GM18861 (cell line): ENCODE measurements around the gene AQP7.
"Not testable (repeated sequence)": the region's sequence is repeated elsewhere in the genome, so short reads cannot be mapped to it uniquely, and the experiment has no call there.

Experiments used
- ATAC-seq: cut with Tn5 transposase; IDR thresholded peaks from one replicate; pipeline ENCODE4 v1.9.1; 2021; ENCODE audit not compliant: unreplicated experiment

AQP7 gene

GRCh38 chr9:33375841-33376321 is 26.5 kb downstream of the AQP7 start:
- no peak for ATAC-seq

DNA sequence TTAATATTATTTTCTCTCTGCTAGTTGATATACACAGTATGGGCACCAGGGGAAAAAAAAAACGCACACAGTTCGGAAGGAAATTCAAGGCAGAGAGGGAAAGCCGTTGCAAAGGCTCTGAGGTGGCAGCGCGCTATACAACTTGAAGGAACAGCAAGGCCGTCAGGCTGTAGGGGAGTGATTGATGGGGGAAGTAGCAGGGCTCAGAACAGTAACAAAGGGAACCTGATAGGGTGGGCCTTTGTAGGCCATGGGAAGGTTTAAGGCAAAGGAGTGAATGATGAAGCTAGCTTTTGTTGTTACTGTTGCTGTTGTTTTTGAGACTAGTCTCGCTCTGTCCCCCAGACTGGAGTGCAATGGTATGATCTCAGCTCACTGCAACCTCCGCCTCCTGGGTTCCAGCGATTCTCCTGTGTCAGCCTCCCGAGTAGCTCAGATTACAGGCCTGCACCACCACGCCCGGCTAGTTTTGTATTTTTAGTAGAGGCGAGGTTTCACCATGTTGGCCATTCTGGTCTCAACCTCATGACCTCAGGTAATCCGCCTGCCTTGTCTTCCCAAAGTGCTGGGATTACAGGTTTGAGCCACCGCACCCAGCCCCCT is 27.0 kb downstream of the AQP7 start:
- ATAC-seq = no peak

DNA sequence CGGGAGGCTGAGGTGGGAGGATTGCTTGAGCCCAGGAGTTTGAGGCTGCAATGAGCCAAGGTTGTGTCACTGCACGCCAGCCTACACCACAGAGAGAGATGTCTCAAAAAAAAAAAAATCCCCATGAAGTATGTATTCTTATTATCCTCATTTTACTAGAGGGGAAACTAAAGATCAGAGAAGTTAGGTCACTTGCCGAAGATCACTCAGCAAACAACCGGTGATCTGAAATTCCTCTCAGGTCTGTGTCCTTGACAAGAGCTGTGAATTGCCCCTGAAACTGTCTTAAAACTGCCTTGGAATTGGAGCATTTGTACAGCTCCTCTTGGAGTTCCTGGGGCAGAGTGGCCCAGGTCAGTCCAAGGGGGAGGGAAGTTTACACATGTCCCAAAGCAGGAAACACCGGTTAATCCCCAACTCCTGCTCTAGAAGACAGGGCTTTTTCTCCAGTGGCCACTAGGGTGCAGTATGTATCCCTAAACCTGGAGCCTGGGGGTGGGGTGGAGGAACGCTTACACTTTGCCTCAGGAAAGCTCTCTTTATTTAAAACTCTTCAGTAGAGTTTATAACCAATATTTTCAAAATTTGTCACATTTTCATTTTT is 27.6 kb downstream of the AQP7 start:
- peak; percentile 51 for ATAC-seq

- no peak for ATAC-seq
Observed at GRCh38 chr9:33374190-33374589, 28.2 kb downstream of the AQP7 start.

GRCh38 chr9:33372900-33373299 is 29.5 kb downstream of the AQP7 start:
- ATAC-seq = no peak

- ATAC-seq = no peak
Observed at GRCh38 chr9:33366979-33367480, 35.3 kb downstream of the AQP7 start.

GRCh38 chr9:33364814-33365213 is 37.6 kb downstream of the AQP7 start:
- not testable (repeated sequence) for ATAC-seq

DNA sequence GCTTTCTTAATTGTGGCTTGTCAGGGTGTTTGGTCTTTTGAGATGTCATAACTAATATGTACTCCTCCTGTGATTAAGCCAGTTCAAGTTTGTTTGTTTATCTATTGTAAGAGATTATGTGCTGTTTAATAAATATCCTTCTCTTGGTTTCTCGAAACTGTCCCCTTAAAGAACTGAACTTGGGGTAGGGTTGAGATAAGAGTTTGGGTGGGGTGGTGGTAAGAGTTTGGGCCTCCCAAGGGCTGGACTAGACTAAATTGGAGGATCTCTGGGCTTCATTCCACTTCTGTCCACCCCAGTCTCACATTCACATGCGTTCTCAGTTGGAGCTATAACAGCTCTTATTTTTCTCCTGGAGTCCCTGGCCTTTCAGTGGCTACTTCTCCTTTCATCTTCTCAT is 38.2 kb downstream of the AQP7 start:
- no peak for ATAC-seq

DNA sequence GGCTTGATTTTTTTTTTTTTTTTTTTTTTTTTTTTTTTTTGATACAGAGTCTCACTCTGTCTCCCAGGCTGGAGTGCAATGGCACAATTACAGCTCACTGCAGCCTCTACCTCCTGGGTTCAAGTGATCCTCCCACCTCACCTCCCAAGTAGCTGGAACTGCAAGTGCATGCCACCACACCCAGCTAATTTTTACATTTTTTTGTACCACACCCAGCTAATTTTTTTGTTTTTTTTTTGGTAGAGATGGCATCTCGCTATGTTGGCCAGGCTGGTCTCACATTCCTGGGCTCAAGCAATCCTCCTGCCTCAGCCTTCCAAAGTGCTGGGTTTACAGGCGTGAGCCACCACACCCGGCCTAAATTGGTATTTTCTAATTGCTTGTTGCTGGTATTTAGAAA is 43.7 kb downstream of the AQP7 start:
- ATAC-seq = not testable (repeated sequence)

- no peak for ATAC-seq
Observed at GRCh38 chr9:33355933-33356332, 46.4 kb downstream of the AQP7 start.

DNA sequence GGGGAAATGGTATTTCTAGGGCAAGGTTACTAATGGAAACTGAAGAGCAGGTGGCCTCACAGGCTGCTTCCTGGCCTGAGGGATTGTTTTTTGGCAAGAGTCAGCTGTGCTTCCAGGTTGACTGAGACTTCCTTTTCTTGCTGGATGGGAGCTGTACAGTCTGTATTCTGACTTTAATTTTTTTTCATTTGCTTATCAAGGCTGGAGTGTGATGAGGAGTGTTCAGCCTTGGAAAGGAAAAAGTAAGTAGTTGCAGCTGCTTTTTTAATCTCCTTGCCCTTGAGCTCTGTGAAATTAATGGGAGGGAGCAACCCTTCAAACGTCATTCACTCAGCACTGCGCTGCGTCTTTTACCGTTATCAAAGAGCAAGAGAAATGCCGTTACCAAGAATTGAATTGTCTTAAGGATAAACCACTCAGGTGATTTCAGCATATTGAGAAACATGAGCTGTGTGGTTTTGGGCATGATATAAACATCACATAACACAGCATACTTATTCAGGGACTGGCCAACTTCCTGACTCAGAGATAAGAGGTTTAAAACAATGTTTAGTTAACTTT is 47.6 kb downstream of the AQP7 start:
- no peak for ATAC-seq

DNA sequence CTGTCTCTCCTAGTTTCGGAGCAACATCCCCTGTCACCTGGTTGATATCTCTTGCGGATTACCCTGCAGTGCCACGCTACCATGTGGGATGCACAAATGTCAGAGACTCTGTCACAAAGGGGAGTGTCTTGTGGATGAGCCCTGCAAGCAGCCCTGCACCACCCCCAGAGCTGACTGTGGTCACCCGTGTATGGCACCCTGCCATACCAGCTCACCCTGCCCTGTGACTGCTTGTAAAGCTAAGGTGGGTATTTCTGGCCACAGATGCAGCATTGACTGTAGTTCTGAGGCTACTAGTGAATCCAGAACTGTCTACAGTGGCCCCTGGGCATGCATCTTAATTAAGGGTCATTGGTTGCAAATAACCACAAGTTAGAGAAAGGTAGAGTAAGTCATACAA is 50.8 kb downstream of the AQP7 start:
- ATAC-seq = no peak

DNA sequence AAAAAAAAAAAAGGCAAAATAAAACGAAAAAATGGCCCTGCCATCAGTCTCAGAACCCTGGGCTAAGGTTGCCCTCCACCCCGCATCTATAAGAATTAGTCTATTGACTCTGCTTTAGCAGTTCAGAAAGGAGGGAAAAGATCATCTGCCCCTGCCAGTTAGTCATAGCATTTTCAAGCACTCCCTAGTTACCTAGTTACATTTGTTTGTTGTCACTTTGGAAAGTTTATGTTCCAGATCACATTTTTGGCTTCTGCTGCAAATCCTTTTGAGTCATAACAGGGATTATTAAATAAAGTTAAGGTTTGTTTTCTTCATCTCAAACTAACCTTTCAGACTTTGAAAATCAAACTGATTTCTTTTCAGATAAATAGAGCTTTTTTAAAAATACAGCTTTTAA is 52.1 kb downstream of the AQP7 start:
- no peak for ATAC-seq

DNA sequence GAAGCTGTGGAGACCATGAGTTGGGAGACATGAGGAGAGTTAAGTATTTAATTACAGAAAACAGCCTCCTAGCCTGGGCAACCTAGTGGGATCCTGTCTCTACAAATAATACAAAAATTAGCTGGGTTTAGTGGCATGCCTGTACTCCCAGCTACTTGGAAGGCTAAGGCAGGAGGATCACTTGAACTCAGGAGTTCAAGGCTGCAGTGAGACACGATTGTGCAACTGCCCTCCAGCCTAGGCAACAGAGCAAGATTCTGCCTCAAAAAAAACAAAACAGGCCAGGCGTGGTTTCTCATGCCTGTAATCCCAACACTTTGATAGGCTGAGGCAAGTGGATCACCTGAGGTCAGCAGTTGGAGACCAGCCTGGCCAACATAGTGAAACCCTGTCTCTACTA is 52.6 kb downstream of the AQP7 start:
- ATAC-seq = no peak

GRCh38 chr9:33348998-33349397 is 53.4 kb downstream of the AQP7 start:
- ATAC-seq = no peak

DNA sequence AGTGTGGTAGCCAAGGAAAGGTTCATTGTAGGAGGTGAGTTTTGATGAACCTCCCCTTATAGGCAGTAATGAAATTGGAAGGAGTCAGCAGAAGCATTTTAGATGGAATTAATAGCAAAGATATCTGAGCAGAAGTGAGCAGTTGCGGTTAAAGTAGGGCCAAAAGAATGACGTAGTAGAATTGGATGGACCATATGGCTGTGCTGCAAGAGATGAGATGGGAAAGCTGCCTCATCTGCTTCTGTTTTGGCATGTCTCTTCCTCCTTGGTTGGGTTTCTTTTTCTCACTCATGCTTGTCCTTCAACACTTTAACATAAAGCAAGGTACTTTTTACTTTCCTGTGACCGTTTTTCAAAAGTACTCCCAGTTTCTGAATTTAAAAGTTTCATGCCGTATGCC is 55.8 kb downstream of the AQP7 start:
- no peak for ATAC-seq

GRCh38 chr9:33344145-33344544 is 58.2 kb downstream of the AQP7 start:
- ATAC-seq = no peak

DNA sequence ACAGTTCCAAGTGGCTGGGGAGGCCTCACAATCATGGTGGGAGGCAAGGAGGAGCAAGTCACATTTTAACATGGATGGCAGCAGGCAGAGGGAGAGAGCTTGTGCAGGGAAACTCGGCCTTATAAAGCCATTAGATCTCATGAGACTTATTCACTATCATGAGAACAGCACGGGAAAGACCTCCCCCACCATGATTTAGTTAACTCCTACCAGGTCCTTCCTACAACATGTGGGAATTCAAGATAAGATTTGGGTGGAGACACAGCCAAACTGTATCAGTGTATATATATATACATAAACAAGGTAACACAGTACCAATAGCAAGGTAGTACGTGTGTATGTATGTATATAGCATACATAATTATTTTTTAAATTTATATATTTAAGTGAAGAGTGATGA is 61.2 kb downstream of the AQP7 start:
- no peak for ATAC-seq

- no peak for ATAC-seq
Observed at GRCh38 chr9:33340186-33340585, 62.2 kb downstream of the AQP7 start.
